Motor neuron (in vitro differentiated cells): ENCODE data around the gene TPRG1L. TPM values are rescaled to one million over a fixed set of nuclear protein-coding genes. Genes with fewer than 3 reads are reported as not detected.

Source experiments
- ATAC-seq, 8 experiments: fragments of 200-7000 bp; cut with Tn5 transposase; replicated peaks in 6 of 8; 2 replicates each; pipeline ENCODE4 v1.8.0; 2021; ENCODE audit warnings: mild to moderate bottlenecking in 8 of 8, moderate library complexity in 8 of 8
- H3K27ac ChIP-seq, 2 donors: fragments of 250-450 bp; sonication (Bioruptor Pico); 2 replicates each; pipeline ENCODE4 v1.9.0; 2021; ENCODE audit warnings: antibody characterized with exemption in 2 of 2, mild to moderate bottlenecking in 2 of 2, moderate library complexity in 1 of 2
- H3K4me1 ChIP-seq, 2 donors: fragments of 250-450 bp; sonication (Bioruptor Pico); replicated peaks in 1 of 2; 2 replicates each; pipeline ENCODE4 v1.6.1; 2021; ENCODE audit warnings: antibody characterized with exemption in 2 of 2, mild to moderate bottlenecking in 2 of 2, moderate library complexity in 1 of 2
- H3K4me3 ChIP-seq, 5 donors: fragments of 250-450 bp; sonication (Bioruptor Pico); 2 replicates each; pipeline ENCODE4 v1.9.0; 2021; ENCODE audit warnings: antibody characterized with exemption in 5 of 5, mild to moderate bottlenecking in 5 of 5, moderate library complexity in 4 of 5
- WGBS, 10 experiments: fragments of 450-650 bp; shearing (Covaris generic); methylation state at CpG; one replicate each; pipeline ENCODE4 v1.0.0; 2022; 5-methylcytosine and 5-hydroxymethylcytosine counted together
- in situ Hi-C, 9 experiments: fragments of 400-800 bp; cut with MboI; loops; one replicate each; pipeline ENCODE4 v1.15.0; 2021; ENCODE audit warnings: low sequenced_read_pairs in 9 of 9, low pct_unique_long_range_greater_than_20kb in 2 of 9; ENCODE audit not compliant: unreplicated experiment in 9 of 9
- total RNA-seq, 8 experiments: library from RNA; unstranded; fragments of 300-600 nt; gene quantifications; 2 replicates each; pipeline versions ENCODE4 v1.2.3 to v1.2.4, GENCODE V29; 2022

Gene TPRG1L
- total RNA-seq, 8 experiments from 2014 or later, result 12.6 to 36.3 (median 25.7) TPM

DNA sequence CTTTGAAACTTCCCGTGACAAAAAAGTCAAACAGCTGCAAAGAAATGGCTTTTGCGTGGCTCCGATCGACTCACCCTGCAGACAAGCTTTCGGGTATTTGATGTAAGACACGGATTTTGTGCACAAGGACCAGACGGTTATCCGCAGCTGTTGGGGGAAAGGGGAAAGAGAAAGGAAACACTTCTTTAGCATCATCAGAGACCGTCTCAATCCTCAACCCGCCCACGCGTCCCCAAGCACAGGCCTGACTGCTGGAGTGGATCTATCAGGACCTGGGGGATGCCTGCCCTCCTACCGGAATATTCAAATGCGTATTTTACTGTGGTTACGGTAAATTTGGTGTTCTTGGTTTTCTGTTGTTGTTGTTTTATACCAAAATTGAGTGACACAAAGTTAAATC is 13.9 kb downstream of the TPRG1L start:
- in situ Hi-C loops, result no loop called here
- Histone ChIP-seq H3K4me3 (no peak overlapping the region), H3K27ac (no peak overlapping the region), H3K4me1 (no peaks in the 10 kb centered on the region)
- no peak for ATAC-seq
- 80 to 97% (median 91%) methylated on average over 1 to 15 of the region's 15 CpGs; no CpG with 5 or more reads in 1 of the 10 experiments for WGBS, 10 experiments

DNA sequence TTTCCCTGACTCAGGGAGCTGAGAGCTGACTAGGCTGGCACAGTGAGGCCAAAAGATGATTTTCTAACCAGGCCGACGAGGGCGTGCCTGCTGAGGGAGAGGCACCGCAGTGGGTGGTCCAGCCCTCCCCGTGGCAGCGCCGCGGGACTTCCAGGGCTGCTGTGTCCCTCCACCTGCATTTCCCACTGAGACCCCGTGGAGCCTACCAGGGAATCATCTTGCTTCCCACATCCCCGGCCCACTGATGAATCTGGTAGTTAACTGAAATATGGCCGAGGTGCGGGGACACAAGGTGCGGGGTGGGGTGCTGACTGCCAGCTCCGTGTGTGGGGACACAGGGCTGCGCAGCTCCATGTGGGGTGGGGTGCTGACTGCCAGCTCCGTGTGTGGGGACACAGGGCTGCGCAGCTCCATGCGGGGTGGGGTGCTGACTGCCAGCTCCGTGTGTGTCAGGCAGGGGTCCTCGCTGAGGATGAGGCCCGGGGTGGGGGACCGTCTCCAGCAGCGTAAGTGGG is 14.6 kb downstream of the TPRG1L start:
- Histone ChIP-seq H3K4me1 (no peaks in the 10 kb centered on the region), H3K4me3 (no peak overlapping the region), H3K27ac (no peak overlapping the region)
- 80 to 94% (median 87%) methylated on average over 1 to 13 of the region's 23 CpGs; no CpG with 5 or more reads in 6 of the 10 experiments for WGBS, 10 experiments
- ATAC-seq, result peak in 3 of 8 experiments; percentile 21 to 31 (median 30)
- in situ Hi-C loops, result no loop called here

DNA sequence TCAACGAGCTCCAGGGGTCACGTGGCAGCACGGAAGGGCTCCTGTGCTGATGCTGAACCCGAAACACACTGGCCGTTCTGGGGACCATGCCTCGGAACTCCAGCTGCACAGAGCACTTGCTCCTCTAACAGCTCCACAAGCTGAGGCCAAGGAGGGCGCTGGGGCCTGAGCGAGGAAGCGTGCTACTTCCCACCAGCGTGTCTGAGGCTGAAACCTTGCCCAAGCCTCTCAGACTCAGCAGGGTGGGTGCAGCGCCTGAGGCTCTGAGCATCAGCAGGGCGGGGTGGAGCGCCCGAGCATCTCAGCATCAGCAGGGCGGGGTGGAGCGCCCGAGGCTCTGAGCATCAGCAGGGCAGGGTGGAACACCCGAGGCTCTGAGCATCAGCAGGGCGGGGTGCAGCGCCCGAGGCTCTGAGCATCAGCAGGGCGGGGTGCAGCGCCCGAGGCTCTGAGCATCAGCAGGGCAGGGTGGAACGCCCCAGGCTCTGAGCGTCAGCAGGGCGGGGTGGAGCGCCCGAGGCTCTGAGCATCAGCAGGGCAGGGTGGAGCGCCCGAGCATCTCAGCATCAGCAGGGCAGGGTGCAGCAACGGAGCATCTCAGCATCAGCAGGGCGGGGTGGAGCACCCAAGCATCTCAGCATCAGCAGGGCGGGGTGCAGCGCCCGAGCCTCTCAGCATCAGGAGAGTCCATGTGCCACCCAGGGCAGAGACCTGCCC is 15.5 kb downstream of the TPRG1L start:
- Histone ChIP-seq H3K4me1 (no peaks in the 10 kb centered on the region), H3K27ac (no peak overlapping the region), H3K4me3 (no peak overlapping the region)
- 78 to 100% (median 85%) methylated on average over 1 to 13 of the region's 36 CpGs; no CpG with 5 or more reads in 4 of the 10 experiments for WGBS, 10 experiments
- in situ Hi-C loops, result no loop called here
- peak in 5 of 8 experiments; percentile 10 to 95 (median 62) for ATAC-seq

DNA sequence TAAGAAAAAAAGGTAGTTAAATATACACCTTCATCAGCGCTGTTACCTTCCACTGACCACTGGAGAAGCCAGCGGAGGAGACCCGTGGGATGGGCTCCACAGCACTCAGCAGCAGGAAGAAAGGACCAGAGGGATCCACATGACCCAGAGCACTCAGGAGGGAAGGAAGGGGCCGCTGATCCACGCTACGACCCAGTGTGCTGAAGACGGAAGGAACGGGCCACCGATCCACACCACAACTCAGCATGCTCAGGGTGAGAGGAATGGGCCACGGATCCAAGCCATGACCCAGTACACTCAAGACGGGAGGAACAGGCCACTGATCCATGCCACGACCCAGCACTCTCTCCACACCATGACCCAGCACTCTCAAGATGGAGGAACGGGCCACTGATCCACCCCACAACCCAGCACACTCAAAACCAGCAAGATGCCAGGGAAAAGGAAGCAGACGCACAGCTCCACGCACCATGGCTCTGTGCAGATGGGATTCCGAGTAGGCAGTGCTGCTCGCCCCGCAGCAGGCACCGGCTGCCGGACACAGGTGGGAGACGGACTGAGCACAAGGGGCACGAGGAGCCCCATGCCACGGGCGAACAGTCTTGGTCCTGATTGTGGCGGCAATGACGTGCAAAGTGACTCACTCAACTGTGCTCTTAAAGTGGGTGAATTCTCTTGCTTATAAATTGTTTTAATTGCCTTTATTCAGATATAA is 16.4 kb downstream of the TPRG1L start:
- 88 to 100% (median 93%) methylated on average over 1 to 24 of the region's 26 CpGs; no CpG with 5 or more reads in 3 of the 10 experiments for WGBS, 10 experiments
- Histone ChIP-seq H3K4me1 (no peaks in the 10 kb centered on the region), H3K27ac (no peak overlapping the region), H3K4me3 (no peak overlapping the region)
- ATAC-seq, result peak in 1 of 8 experiments; percentile 15
- in situ Hi-C loops, result no loop called here

DNA sequence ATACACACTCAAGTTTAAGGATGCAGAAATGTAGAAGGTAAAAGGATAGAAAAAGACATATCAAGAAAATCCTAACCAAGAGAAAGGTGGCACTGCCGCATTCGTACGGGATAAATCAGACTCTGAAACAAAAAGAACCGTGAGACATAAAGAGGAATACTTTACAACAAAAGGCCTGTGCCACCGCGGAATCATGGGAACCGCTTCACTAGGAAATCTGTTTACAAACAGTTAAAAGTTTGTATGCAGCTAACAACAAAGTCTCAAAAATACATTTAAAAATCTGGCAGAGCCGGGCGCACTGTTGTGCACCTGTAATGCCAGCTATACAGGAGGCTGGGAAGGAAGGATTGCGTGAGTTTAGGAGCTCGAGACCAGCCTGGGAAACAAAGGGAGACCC is 17.0 kb downstream of the TPRG1L start:
- 87 to 100% (median 94%) methylated on average over 1 to 11 of the region's 11 CpGs for WGBS, 10 experiments
- in situ Hi-C loops, result no loop called here
- no peak for ATAC-seq
- no peak overlapping the region for H3K4me3 ChIP-seq
- H3K4me1 ChIP-seq, result no peaks in the 10 kb centered on the region
- H3K27ac ChIP-seq, result no peak overlapping the region

DNA sequence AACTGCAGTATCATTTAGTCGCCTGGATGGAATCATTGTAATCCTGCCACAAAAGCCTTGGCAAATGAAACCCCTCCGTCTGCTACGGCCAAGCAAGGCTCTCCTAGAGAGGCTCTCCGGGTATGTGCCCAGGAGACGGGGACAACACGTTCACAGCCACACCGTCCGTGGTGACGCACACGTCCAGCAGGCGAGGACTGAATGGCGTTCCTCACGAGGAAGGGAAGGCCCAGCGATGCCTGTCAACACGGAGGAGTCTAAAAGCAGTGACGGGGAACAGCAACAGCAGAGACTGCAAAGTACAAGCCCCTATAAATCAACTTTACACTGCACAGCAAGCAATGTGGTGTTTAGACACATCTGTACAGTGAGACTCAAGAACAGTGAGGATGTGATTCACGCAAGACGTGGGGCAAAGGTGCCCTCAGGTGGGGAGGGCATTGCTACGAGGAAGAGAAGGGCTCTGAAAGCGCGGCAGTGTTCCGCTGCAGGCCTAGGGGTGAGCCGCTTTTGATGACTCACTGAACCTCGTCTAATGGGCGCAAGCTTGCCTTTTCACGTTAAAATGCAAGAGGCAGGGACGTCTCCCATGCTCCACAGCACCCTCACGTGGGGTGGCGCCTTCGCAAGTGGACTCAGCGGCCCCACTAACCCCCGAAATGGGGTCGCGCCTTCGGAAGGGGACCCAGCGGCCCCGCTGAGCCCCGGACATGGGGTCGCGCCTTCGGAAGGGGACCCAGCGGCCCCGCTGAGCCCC is 18.3 kb downstream of the TPRG1L start:
- ATAC-seq, result peak in 2 of 8 experiments; percentile 19 to 23
- H3K4me3 ChIP-seq, result no peak overlapping the region
- 80 to 100% (median 85%) methylated on average over 1 to 23 of the region's 43 CpGs; no CpG with 5 or more reads in 5 of the 10 experiments for WGBS, 10 experiments
- no peak overlapping the region for H3K27ac ChIP-seq
- in situ Hi-C loops, result no loop called here
- H3K4me1 ChIP-seq, result no peaks in the 10 kb centered on the region

DNA sequence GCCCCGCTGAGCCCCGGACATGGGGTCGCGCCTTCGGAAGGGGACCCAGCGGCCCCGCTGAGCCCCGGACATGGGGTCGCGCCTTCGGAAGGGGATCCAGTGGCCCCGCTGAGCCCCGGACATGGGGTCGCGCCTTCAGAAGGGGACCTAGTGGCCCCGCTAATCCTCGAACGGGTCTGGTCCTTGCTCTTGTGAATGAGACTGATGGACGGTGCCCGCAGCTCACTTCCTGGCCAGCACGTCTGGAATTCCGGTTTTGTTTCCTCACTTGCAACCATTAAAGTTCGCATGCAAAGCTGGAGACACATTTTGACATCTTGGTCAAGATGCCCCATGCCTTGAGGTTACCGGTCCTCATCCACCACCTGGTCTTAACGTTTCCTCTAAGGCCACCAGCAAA is 19.5 kb downstream of the TPRG1L start:
- H3K27ac ChIP-seq, result no peak overlapping the region
- H3K4me1 ChIP-seq, result peaks cover 4 to 6% of the 10 kb centered on the region in 2 donors
- WGBS, 10 experiments, result 90 to 100% (median 92%) methylated on average over 2 to 6 of the region's 25 CpGs; no CpG with 5 or more reads in 6 of the 10 experiments
- in situ Hi-C loops, result no loop called here
- no peak overlapping the region for H3K4me3 ChIP-seq
- ATAC-seq, result no peak

DNA sequence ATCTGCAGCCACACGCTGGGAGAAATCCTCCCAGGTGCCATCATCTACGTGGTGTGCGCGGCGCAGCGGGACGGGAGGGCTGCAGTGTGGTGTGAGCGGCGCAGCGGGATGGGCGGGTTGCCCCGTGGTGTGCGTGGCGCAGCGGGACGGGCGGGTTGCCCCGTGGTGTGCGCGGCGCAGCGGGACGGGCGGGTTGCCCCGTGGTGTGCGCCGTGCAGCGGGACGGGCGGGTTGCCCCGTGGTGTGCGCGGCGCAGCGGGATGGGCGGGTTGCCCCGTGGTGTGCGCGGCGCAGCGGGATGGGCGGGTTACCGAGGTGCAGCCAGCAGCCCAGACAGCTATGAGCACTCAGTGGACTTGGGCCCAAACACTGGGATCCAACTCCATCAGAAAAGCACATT is 20.4 kb downstream of the TPRG1L start:
- Histone ChIP-seq H3K4me1 (peaks cover 5 to 7% of the 10 kb centered on the region in 2 donors), H3K4me3 (no peak overlapping the region), H3K27ac (no peak overlapping the region)
- in situ Hi-C loops, result no loop called here
- no peak for ATAC-seq
- 60 to 100% (median 100%) methylated on average over 1 to 12 of the region's 43 CpGs; no CpG with 5 or more reads in 5 of the 10 experiments for WGBS, 10 experiments

DNA sequence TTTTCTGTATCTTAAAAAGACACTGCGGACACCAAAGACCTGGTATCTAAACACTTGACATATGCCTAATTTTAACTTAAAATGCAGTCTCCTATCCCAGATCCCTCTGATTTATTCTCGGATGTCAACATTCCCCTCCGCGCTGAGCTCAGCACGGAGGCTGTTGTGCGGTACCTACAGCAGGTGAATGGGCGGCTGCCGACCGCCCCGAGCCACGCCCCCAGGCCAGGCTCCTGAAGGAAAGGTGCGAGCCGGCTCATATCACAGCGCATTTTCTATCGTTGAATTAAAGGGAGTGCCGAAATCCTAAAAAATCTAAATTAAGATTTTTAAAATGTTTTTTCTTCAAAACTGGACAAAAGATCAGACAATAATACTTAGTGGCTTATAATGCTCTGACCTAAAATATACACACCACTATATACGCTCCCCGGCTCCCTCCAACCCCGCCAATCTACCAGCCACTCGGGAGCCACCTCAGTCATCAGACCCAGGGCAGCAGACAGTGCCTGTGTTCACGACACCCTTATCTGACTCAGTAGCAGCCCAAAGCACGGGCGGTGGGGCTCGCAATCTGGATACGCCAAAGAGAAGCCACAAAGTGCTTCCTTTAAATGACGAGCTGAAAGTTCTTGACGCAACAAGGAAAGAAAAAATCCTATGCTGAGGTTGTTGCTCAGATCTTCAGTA is 21.0 kb downstream of the TPRG1L start:
- in situ Hi-C loops, result no loop called here
- Histone ChIP-seq H3K27ac (no peak overlapping the region), H3K4me3 (no peak overlapping the region), H3K4me1 (peaks cover 5 to 7% of the 10 kb centered on the region in 2 donors)
- ATAC-seq, result no peak
- WGBS, 10 experiments, result 93 to 100% (median 98%) methylated on average over 1 to 26 of the region's 27 CpGs

DNA sequence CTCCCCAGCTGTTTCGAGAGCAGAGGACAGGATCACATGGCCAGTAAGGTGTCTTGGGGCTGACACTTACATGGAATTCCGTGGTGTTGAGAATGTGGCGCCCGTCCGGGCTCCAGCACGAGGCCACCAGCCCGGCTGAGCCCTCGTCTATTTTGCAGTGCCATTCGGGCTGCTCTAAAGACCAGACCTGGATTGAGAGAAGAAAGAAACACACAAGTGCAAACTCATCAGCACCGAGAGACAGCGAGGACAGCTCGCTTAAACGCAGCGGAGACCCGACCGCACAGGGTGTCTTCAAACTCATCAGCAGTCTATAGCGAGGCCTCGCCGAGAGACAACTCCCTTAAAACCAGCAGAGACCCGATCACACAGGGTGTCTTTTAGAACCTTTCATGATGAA is 21.8 kb downstream of the TPRG1L start:
- 80 to 100% (median 89%) methylated on average over 2 to 19 of the region's 20 CpGs; no CpG with 5 or more reads in 2 of the 10 experiments for WGBS, 10 experiments
- ATAC-seq, result no peak
- H3K4me3 ChIP-seq, result no peak overlapping the region
- H3K4me1 ChIP-seq, result peaks cover 5 to 7% of the 10 kb centered on the region in 2 donors
- no peak overlapping the region for H3K27ac ChIP-seq
- in situ Hi-C loops, result no loop called here

DNA sequence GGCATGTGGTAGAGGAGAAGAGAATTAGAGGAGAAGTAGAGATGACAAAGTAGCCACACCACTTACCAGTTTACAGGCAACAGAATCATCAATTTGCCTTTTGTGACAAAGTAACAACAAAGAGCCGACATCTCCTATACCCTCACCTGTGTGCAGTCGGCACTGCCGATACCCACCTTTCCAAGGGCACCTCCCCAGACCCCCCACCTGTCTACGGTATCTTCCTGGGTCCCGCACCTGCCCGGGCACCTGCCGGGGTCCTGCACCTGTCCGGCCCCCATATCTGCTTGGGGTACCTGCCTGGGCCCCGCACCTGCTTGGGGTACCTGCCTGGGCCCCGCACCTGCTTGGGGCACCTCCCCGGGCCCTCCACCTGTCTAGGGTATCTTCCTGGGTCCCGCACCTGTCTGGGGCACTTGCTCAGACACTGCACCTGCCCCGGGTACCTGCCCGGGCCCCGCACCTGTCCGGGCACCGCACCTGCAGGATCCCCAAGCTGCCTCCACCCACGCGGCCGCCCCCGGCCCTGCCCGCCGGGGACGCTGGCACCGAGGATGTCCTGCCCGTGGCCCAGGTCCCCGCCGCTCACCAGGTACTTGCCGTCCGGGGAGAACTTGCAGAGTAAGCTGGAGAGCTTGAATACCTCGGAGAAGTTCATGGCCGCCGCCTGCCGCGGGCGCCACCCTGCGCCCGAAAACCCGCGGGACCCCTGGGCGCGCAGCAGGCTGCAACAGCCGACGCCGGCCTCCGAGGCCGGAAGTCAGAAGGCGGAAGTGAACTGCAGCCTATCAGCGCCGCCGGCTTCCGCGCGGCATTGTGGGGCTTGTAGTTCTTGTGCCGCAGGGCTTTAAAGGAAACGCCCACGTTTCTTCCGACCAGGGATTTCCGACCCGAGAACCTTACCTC is 24.8 kb downstream of the TPRG1L start, which contains the start of gene WRAP73:
WRAP73 (minus strand) TSS at position 762 of the 906 bp plus-strand sequence; CDS start at position 658, 104 bp downstream.
- Histone ChIP-seq H3K27ac (no peak within 1 kb of the TSS), H3K4me3 (peak within 1 kb of the TSS; percentile 57 to 90 (median 67)), H3K4me1 (peaks cover 5 to 7% of the 10 kb centered on the region in 2 donors)
- in situ Hi-C loops, result no loop called here
- peak; percentile 96 to 98 (median 98) for ATAC-seq
- 0 to 53% (median 1%) methylated on average over 2 to 21 of the region's 60 CpGs; no CpG with 5 or more reads in 4 of the 10 experiments for WGBS, 10 experiments
